Smooth muscle cell (in vitro differentiated cells): ENCODE measurements around the gene TMEM132D. TPM values are rescaled to one million over a fixed set of nuclear protein-coding genes. Genes with fewer than 3 reads are reported as not detected.

Experiments
- DNase-seq: peaks from one replicate; lab custom pipeline; 2025; ENCODE audit not compliant: unreplicated experiment; lab: John Stamatoyannopoulos, UW
- H2AFZ ChIP-seq: fragments of 200-600 bp; sonication (generic); 2 replicates; pipeline ENCODE4 v1.6.0; 2016; ENCODE audit warnings: antibody characterized with exemption, low read depth, mild to moderate bottlenecking
- H3F3A ChIP-seq: fragments of 200-600 bp; sonication (generic); 2 replicates; pipeline ENCODE4 v1.6.0; 2017; ENCODE audit warnings: antibody characterized with exemption, low read depth
- H3K27ac ChIP-seq: fragments of 200-600 bp; sonication (generic); 2 replicates; pipeline ENCODE4 v1.5.1; 2016; ENCODE audit warnings: low read depth, mild to moderate bottlenecking
- H3K27me3 ChIP-seq: fragments of 200-600 bp; sonication (generic); 2 replicates; pipeline ENCODE4 v1.6.1; 2016; ENCODE audit warnings: low read depth, mild to moderate bottlenecking
- H3K36me3 ChIP-seq: fragments of 200-600 bp; sonication (generic); 2 replicates; pipeline ENCODE4 v1.5.1; 2016; ENCODE audit warnings: low read depth
- H3K4me1 ChIP-seq: fragments of 200-600 bp; sonication (generic); 2 replicates; pipeline ENCODE4 v1.5.1; 2016; ENCODE audit warnings: low read depth
- H3K4me2 ChIP-seq: fragments of 200-600 bp; sonication (generic); 2 replicates; pipeline ENCODE4 v1.6.0; 2016; ENCODE audit warnings: mild to moderate bottlenecking
- H3K4me3 ChIP-seq: fragments of 200-600 bp; sonication (generic); 2 replicates; pipeline ENCODE4 v1.5.1; 2016; ENCODE audit warnings: mild to moderate bottlenecking
- H3K79me2 ChIP-seq: fragments of 200-600 bp; sonication (generic); 2 replicates; pipeline ENCODE4 v1.6.0; 2016; ENCODE audit warnings: low read depth, mild to moderate bottlenecking
- H3K9ac ChIP-seq: fragments of 200-600 bp; sonication (generic); 2 replicates; pipeline ENCODE4 v1.6.0; 2016; ENCODE audit warnings: low read depth
- H3K9me3 ChIP-seq: fragments of 200-600 bp; sonication (generic); replicated peaks from 2 replicates; pipeline ENCODE4 v1.5.1; 2016; ENCODE audit warnings: low read depth
- H4K20me1 ChIP-seq: fragments of 200-600 bp; sonication (generic); 2 replicates; pipeline ENCODE4 v1.6.0; 2016; ENCODE audit warnings: low read depth
- CTCF ChIP-seq: fragments of 200-600 bp; sonication (generic); IDR thresholded peaks from 2 replicates; pipeline ENCODE4 v1.5.1; 2017; ENCODE audit warnings: borderline replicate concordance, mild to moderate bottlenecking, antibody characterized with exemption; ENCODE audit not compliant: insufficient read depth, poor library complexity, severe bottlenecking
- WGBS: methylation state at CpG from one replicate; pipeline ENCODE4 v1.1.7; 2016; ENCODE audit warnings: low lambda C conversion rate; 5-methylcytosine and 5-hydroxymethylcytosine counted together
- polyA plus RNA-seq: library from polyadenylated mRNA; unstranded; fragments of >200 nt; fragmentation: Nextera tagmentation; extraction: Ambion mirVana; gene quantifications from 2 replicates; pipeline ENCODE4 v1.2.1, GENCODE V29; 2016
- total RNA-seq: library from RNA; depleted of rRNA; stranded (reverse); fragments of >200 nt; gene quantifications from 2 replicates; pipeline ENCODE4 v1.2.3, GENCODE V29; 2014

The TMEM132D gene
- total and polyA plus RNA-seq, 2 experiments from 2014 or later: not detected

GRCh38 chr12:129160282-129160681 lies 743.5 kb downstream of the TMEM132D start:
- H3K27me3 ChIP-seq: no peaks in the 10 kb centered on the region
- no peak overlapping the region for H2AFZ ChIP-seq
- no peaks in the 10 kb centered on the region for H3K4me1 ChIP-seq
- H3K9ac ChIP-seq: no peak overlapping the region
- no peaks in the 10 kb centered on the region for H3K79me2 ChIP-seq
- no peak for TF ChIP-seq CTCF
- no peak overlapping the region for H3K4me2 ChIP-seq
- no peak for DNase-seq
- no peak overlapping the region for H3K27ac ChIP-seq
- no peaks in the 10 kb centered on the region for H4K20me1 ChIP-seq
- H3K4me3 ChIP-seq: no peak overlapping the region
- no peaks in the 10 kb centered on the region for H3F3A ChIP-seq
- no peaks in the 10 kb centered on the region for H3K36me3 ChIP-seq
- no peaks in the 10 kb centered on the region for H3K9me3 ChIP-seq

GRCh38 chr12:129152351-129153104 lies 751.3 kb downstream of the TMEM132D start:
- Histone ChIP-seq H3K9me3 (no peaks in the 10 kb centered on the region), H3K4me2 (no peak overlapping the region), H3F3A (no peaks in the 10 kb centered on the region), H3K27me3 (no peaks in the 10 kb centered on the region), H4K20me1 (no peaks in the 10 kb centered on the region), H3K4me3 (no peak overlapping the region), H3K27ac (no peak overlapping the region), H3K4me1 (no peaks in the 10 kb centered on the region), H2AFZ (no peak overlapping the region), H3K9ac (no peak overlapping the region), H3K79me2 (no peaks in the 10 kb centered on the region), H3K36me3 (no peaks in the 10 kb centered on the region)
- no peak for TF ChIP-seq CTCF
- 44% methylated on average over 10 of the region's 10 CpGs for WGBS
- no peak for DNase-seq

GRCh38 chr12:129150721-129151120 lies 753.1 kb downstream of the TMEM132D start:
- no peaks in the 10 kb centered on the region for H3K79me2 ChIP-seq
- no peak overlapping the region for H3K9ac ChIP-seq
- 77% methylated on average over 10 of the region's 11 CpGs for WGBS
- H3K4me2 ChIP-seq: no peak overlapping the region
- H2AFZ ChIP-seq: no peak overlapping the region
- no peaks in the 10 kb centered on the region for H3K9me3 ChIP-seq
- no peaks in the 10 kb centered on the region for H4K20me1 ChIP-seq
- no peak for TF ChIP-seq CTCF
- no peak overlapping the region for H3K27ac ChIP-seq
- no peaks in the 10 kb centered on the region for H3F3A ChIP-seq
- H3K27me3 ChIP-seq: no peaks in the 10 kb centered on the region
- H3K4me1 ChIP-seq: no peaks in the 10 kb centered on the region
- H3K4me3 ChIP-seq: no peak overlapping the region
- no peaks in the 10 kb centered on the region for H3K36me3 ChIP-seq
- no peak for DNase-seq

- no peak overlapping the region for H3K4me2 ChIP-seq
- H3K79me2 ChIP-seq: no peaks in the 10 kb centered on the region
- no peak overlapping the region for H2AFZ ChIP-seq
- no peak overlapping the region for H3K4me3 ChIP-seq
- no peak for DNase-seq
- H3K27me3 ChIP-seq: no peaks in the 10 kb centered on the region
- H3K9ac ChIP-seq: no peak overlapping the region
- no peak overlapping the region for H3K27ac ChIP-seq
- no peaks in the 10 kb centered on the region for H3K9me3 ChIP-seq
- no peaks in the 10 kb centered on the region for H4K20me1 ChIP-seq
- no peaks in the 10 kb centered on the region for H3K4me1 ChIP-seq
- no peaks in the 10 kb centered on the region for H3F3A ChIP-seq
- no peak for TF ChIP-seq CTCF
- WGBS: 82% methylated on average over 7 of the region's 7 CpGs
- no peaks in the 10 kb centered on the region for H3K36me3 ChIP-seq
These were observed 758.4 kb downstream of the TMEM132D start for GRCh38 chr12:129145381-129145780.
